Forelimb muscle (tissue), 1 donor: Measurements from ENCODE around the gene CHN1. TPM values are rescaled to one million over a fixed set of nuclear protein-coding genes. Genes with fewer than 3 reads are reported as not detected.

ENCODE experiments used
- DNase-seq: peaks from one replicate; pipeline ENCODE4 v3.0.0-alpha.2; 2013; ENCODE audit warnings: low read depth
- polyA plus RNA-seq: library from polyadenylated mRNA; unstranded; fragments of 120-200 nt; gene quantifications from one replicate; pipeline ENCODE4 v1.2.1, GENCODE V29; 2013; ENCODE audit not compliant: insufficient read length

The CHN1 gene
- polyA plus RNA-seq, 1 donor: 12.1 TPM

DNA sequence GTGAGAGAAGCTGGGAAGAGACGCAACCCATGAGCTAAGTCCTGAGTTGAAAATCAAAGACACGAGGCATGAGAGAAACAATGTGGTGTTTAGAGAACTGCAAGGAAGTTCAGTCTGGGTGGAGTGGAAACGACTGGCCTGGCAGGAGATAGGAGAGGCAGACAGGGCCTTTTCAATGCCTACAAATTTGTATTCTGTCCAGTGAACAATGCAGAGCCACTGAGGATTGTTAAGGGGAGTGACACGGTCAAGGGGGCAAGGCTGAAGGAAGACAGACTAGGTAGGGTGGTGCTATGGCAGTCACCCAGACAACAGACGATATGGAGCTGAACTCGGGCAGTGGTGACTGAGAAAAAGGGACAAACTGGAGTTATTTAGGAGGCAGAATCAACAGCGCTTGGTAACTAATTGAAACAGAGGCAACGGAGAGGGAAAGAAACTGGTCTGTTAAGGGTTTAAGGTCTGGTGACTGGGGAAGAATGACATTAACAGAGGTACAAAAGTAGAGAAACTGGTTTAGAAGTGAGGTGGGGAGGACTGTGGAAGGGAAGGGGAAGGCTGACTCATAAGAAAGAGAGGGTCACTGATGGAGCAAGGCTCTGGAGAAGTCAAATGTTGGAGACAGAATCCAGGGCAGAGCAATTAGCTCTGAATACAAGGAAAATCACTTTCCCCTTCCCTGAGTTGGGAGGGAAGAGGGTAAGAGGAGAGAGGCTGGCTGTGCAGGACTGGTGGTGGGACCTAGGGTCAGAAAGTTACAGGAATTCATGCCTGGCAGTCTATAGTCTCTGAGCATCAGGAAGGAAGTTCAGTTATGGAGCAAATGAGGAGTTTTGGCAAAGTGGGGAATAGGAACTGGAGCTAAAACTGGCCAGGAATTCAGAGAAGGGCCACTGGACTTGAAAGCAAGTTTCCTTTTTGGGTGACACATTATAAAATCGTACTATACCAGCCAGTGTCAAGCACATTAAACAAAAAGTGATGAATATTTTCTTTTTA is 177.5 kb downstream of the CHN1 start:
- DNase-seq: no peak

DNA sequence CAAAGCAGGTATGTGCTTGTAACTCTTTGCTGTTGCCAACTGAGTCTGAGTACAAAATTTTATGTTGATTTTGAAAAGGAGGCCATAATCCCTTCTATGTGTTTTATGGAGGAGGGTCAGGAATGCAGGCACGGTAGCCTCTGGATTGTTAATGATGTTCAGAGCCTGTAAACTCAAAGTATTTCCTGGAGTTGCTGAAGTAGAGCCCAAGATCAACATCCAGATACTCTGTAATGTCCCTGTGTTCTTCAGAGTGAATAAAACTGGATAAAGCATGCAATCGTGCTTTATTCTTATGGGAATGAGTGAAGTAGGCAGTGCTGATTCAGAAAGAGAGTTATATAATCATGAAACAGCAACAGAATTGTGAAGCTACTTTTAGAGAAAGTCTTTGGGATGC is 179.1 kb downstream of the CHN1 start:
- DNase-seq: no peak

GRCh38 chr2:174824068-174824467 is 181.1 kb downstream of the CHN1 start:
- no peak for DNase-seq

- no peak for DNase-seq
These were observed 183.6 kb downstream of the CHN1 start for GRCh38 chr2:174821628-174822027.

DNA sequence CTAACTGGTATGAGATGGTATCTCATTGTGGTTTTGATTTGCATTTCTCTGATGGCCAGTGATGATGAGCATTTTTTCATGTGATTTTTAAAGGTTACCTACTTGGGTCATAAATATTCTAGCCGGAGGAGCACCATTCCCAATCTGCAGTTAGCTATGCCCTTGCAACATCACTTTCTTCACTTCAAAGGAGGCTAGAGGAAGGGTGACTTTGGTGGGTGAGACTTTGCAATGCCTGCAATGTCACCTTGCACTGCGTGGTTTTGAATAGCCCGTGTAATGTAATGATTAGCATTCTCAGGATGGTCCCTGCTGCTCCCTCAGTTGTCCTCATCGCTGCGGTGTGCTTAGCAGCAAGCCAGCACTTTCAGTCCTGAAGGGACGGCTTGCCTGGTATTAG is 184.8 kb downstream of the CHN1 start:
- DNase-seq: no peak

DNA sequence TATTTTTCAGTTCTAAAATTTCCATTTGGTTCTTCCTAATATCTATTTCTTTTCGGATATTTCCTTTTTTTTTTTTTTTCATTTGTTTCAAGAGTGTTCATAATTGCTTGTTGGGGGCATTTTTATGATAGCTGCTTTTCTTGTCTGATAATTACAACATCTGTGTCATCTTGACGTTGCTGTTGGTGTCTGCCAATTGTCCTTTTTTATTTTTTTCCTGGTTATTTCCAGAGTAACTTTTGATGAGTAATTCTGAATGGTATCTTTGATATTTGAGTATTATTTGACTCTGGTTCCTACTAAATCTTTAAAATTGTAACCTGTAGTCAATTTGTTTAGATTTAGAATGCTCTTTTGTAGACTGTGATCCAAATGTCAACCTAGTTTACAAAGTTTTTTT is 189.7 kb downstream of the CHN1 start:
- no peak for DNase-seq

DNA sequence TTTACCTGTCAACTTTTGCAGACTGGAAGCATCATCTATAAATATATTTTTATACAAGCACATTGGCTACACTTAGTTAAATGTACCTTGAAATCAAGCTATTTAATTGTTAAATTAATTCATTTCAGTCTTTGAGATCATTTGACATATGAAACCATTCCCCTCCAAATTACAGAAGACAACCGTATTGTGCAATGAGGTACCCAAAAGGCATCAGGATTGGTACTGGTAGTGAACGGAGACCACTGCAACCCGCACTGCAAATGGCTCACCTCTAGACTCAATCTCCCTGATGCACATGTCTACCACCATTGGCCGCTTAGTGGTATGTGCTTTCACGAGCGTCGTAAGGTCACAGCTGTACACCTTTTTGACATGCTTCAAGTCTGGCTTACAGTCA is 193.1 kb downstream of the CHN1 start:
- DNase-seq: no peak

- no peak for DNase-seq
These were observed 197.2 kb downstream of the CHN1 start for GRCh38 chr2:174807931-174808330.

- no peak for DNase-seq
These were observed 199.4 kb downstream of the CHN1 start for GRCh38 chr2:174805803-174806202.

DNA sequence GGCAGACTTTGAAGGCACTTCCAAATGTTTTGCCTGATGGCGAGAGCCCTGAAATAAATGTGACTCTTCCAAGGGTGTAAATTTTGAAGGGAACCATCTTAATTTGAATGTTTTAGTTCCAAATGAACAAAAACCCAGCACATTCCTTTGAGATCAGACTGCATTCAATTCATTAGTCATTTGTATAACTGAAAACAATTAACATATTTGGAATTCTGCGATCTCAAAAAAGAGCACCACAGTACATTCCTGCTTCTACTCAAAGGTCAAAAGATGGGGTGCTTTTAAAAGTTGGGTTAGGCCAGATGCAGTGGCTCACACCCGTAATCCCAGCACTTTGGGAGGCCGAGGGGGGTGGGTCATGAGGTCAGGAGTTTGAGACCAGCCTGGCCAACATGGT is 202.7 kb downstream of the CHN1 start:
- no peak for DNase-seq

GRCh38 chr2:174800436-174801205 is 204.6 kb downstream of the CHN1 start:
- no peak for DNase-seq

- no peak for DNase-seq
These were observed 206.4 kb downstream of the CHN1 start for GRCh38 chr2:174798801-174799200.

DNA sequence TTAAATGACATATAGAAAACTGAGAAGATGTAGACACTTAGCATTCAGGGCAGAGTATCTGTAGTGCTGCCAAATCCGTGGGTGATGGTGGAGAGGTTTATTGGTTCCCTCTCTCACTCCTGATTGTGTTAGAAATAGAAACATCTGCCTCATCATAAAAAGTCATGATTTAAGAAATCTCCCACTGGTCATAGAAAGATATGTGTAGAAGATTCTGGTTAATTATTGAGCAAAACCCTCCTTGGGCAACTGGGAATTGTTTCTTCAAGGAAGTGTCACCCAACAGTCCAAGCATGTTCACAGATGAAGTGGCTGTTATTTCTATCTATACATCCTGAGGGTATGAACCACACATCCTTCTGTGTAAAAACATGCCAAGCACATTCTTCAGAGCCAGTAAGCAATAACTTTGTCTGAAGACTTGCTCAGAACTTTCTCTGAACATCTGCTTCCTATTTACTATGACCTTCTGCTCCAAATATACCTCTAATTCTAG is 207.4 kb downstream of the CHN1 start:
- no peak for DNase-seq

GRCh38 chr2:174796319-174796771 is 208.8 kb downstream of the CHN1 start:
- no peak for DNase-seq

DNA sequence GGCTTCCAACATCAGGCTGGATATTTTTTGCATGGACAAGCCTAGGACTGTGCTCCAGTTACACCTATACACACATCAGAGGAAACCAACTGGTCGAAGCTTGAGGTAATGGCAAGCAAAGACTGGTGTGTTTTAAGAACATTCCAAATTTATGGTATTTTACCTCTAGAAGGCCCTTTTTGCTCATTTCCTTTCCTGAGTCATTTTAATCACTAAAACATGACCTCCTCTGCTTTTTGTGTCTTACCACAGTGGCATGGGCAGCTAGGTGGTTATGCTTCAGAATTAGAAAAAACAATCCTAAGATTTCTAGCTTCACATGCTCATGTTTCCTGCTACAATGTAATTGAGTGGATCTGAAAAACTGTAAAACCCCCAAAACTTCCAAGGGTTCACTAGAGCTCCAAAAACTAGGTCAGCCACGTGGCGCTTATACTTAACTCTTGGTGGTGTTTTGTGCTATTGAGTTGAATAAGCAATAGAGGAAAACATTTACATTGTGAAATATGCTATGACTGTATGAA is 210.3 kb downstream of the CHN1 start:
- no peak for DNase-seq

- DNase-seq: no peak
These were observed 212.7 kb downstream of the CHN1 start for GRCh38 chr2:174792309-174793025.

DNA sequence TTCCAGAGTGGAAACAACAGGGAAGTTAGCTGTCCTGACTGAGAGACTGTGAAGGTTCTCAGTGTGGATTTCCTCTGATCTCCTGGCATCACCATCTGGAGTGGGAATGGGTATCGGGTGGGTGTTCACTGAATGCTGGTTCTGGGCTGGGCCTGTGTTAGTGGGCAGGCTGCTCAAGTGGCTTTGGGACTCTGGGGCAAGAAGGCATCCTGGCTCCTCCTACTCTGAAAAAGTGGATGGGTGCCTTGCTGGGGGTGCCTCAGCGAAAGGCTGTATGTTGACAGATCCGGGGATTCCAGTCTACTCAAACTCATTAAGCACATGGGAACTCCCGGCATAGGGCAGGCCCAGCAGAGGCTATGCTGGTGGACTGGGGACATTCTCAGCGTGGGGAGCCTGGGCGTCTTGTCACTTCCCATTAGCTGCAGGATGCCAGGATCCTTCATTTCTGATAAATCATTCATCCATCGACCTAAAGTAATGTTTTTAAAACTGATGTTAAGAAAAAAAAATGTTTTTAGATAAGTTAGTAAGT is 213.4 kb downstream of the CHN1 start:
- DNase-seq: no peak

DNA sequence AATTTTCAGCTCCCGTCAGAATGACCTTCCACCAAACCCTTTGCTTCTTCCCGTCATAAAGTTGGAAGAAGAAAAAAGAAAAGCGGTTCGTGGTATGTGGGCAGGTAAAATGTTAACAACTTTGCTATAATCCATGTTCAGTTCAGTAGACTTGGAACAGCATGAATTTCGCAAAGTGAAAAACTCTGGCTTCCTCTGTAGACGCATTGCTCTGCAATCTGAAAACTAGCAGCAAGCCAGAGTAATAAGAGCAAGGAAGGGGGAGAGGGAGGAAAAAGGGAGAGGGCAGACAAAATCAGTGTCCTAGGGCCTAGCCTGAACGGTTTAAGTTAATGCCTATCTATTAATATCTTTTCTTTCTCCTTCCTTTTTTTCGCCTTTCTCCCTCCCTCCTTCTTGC is 214.2 kb downstream of the CHN1 start:
- no peak for DNase-seq

- DNase-seq: no peak
These were observed 216.2 kb downstream of the CHN1 start for GRCh38 chr2:174789001-174789400.

- DNase-seq: no peak
These were observed 216.8 kb downstream of the CHN1 start for GRCh38 chr2:174788291-174788929.
